Suprapubic skin (tissue), 4 donors: ENCODE measurements around the gene CALML3. TPM values are rescaled to one million over a fixed set of nuclear protein-coding genes. Genes with fewer than 3 reads are reported as not detected.
A peak's percentile ranks its signal among the peaks of the same experiment; 100 is the strongest.

ENCODE experiments used
- DNase-seq, 2 donors: peaks; one replicate each; pipeline ENCODE4 v3.0.0-alpha.2; 2019; ENCODE audit warnings: low spot score in 2 of 2
- H3K27ac ChIP-seq: fragments of 200-600 bp; sonication (generic); one replicate; pipeline ENCODE4 v1.5.1; 2019
- H3K27me3 ChIP-seq: fragments of 200-600 bp; sonication (generic); one replicate; pipeline ENCODE4 v1.5.1; 2019
- H3K36me3 ChIP-seq: fragments of 200-600 bp; sonication (generic); one replicate; pipeline ENCODE4 v1.5.1; 2019
- H3K4me1 ChIP-seq: fragments of 200-600 bp; sonication (generic); one replicate; pipeline ENCODE4 v1.5.1; 2019
- H3K4me3 ChIP-seq: fragments of 200-600 bp; sonication (generic); one replicate; pipeline ENCODE4 v1.5.1; 2019; ENCODE audit warnings: mild to moderate bottlenecking
- H3K9me3 ChIP-seq: fragments of 200-600 bp; sonication (generic); one replicate; pipeline ENCODE4 v1.5.1; 2019
- CTCF ChIP-seq, 2 donors: fragments of 200-600 bp in 1 of 2; fragments of 450-650 bp in 1 of 2; sonication (generic) in 1 of 2; IDR thresholded peaks; one replicate each; pipeline ENCODE4 v1.5.1; 2016 to 2019; ENCODE audit warnings: antibody characterized with exemption in 2 of 2, mild to moderate bottlenecking in 1 of 2, moderate library complexity in 1 of 2
- EP300 ChIP-seq: sonication (generic); formaldehyde crosslinking; IDR thresholded peaks from one replicate; pipeline ENCODE4 v1.6.1; 2017; ENCODE audit warnings: antibody characterized with exemption
- POLR2A ChIP-seq, 2 donors: fragments of 450-650 bp; IDR thresholded peaks; one replicate each; pipeline ENCODE4 v1.6.1; 2017; ENCODE audit warnings: antibody characterized with exemption in 2 of 2, mild to moderate bottlenecking in 2 of 2, moderate library complexity in 2 of 2
- POLR2AphosphoS5 ChIP-seq, 3 donors: sonication (generic); formaldehyde crosslinking; IDR thresholded peaks; one replicate each; pipeline ENCODE4 v1.6.1; 2017; ENCODE audit warnings: antibody characterized with exemption in 3 of 3
- WGBS: methylation state at CpG from one replicate; pipeline ENCODE4 v1.1.5; 2018; 5-methylcytosine and 5-hydroxymethylcytosine counted together
- total RNA-seq, 4 donors: library from RNA; depleted of rRNA; stranded (reverse); fragments of >200 nt; gene quantifications; one replicate each; pipeline ENCODE4 v1.1.0, GENCODE V29; 2016

Gene CALML3
- total RNA-seq, 4 donors from 2014 or later: 27.4 to 296 (median 105) TPM

- Histone ChIP-seq H3K36me3 (no peaks in the 10 kb centered on the region), H3K9me3 (no peaks in the 10 kb centered on the region), H3K4me3 (no peak overlapping the region), H3K27ac (no peak overlapping the region), H3K4me1 (peaks cover 20% of the 10 kb centered on the region), H3K27me3 (no peaks in the 10 kb centered on the region)
- peak in 1 of 2 donors; percentile 54 for DNase-seq
- TF ChIP-seq CTCF (IDR thresholded peaks at IDR 0.05) (no peak), EP300 (no peak), POLR2A (IDR thresholded peaks at IDR 0.05) (no peak), POLR2AphosphoS5 (IDR thresholded peaks at IDR 0.05) (no peak)
- 95% methylated on average over 14 of the region's 14 CpGs for WGBS
These were observed 39.5 kb upstream of the CALML3 start for GRCh38 chr10:5485290-5485689.

- peak overlapping the region; percentile 2 for H3K4me3 ChIP-seq
- H3K4me1 ChIP-seq: peaks cover 20% of the 10 kb centered on the region
- H3K9me3 ChIP-seq: no peaks in the 10 kb centered on the region
- WGBS: 84% methylated on average over 11 of the region's 13 CpGs
- peak overlapping the region; percentile 42 for H3K27ac ChIP-seq
- peak in 1 of 2 donors; percentile 62 for DNase-seq
- TF ChIP-seq POLR2A (IDR thresholded peaks at IDR 0.05) (no peak), EP300 (no peak), POLR2AphosphoS5 (IDR thresholded peaks at IDR 0.05) (no peak), CTCF (IDR thresholded peaks at IDR 0.05) (no peak)
- no peaks in the 10 kb centered on the region for H3K36me3 ChIP-seq
- H3K27me3 ChIP-seq: no peaks in the 10 kb centered on the region
These were observed 38.6 kb upstream of the CALML3 start for GRCh38 chr10:5485948-5486852.

GRCh38 chr10:5486853-5487235 is 37.9 kb upstream of the CALML3 start:
- Histone ChIP-seq H3K4me1 (peaks cover 20% of the 10 kb centered on the region), H3K36me3 (no peaks in the 10 kb centered on the region), H3K9me3 (no peaks in the 10 kb centered on the region), H3K4me3 (peak overlapping the region; percentile 2), H3K27me3 (no peaks in the 10 kb centered on the region), H3K27ac (peak overlapping the region; percentile 42)
- TF ChIP-seq CTCF (IDR thresholded peaks at IDR 0.05): no peak
- no peak for TF ChIP-seq POLR2AphosphoS5 (IDR thresholded peaks at IDR 0.05)
- TF ChIP-seq POLR2A (IDR thresholded peaks at IDR 0.05): no peak
- TF ChIP-seq EP300: no peak
- peak in 1 of 2 donors; percentile 64 for DNase-seq
- WGBS: 80% methylated on average over 9 of the region's 9 CpGs

- Histone ChIP-seq H3K27ac (peak overlapping the region; percentile 92), H3K4me3 (peak overlapping the region; percentile 18), H3K9me3 (no peaks in the 10 kb centered on the region), H3K4me1 (peaks cover 20% of the 10 kb centered on the region), H3K36me3 (no peaks in the 10 kb centered on the region), H3K27me3 (no peaks in the 10 kb centered on the region)
- WGBS: 38% methylated on average over 14 of the region's 27 CpGs
- TF ChIP-seq EP300: no peak
- peak; percentile 56 to 82 (median 80) for TF ChIP-seq POLR2AphosphoS5 (IDR thresholded peaks at IDR 0.05)
- no peak for TF ChIP-seq CTCF (IDR thresholded peaks at IDR 0.05)
- peak; percentile 83 to 87 for DNase-seq
These were observed 36.2 kb upstream of the CALML3 start for GRCh38 chr10:5488272-5489161.
